Neural crest cell (in vitro differentiated cells): Measurements from ENCODE around the gene ZNF578. TPM values are rescaled to one million over a fixed set of nuclear protein-coding genes. Genes with fewer than 3 reads are reported as not detected.

Experiments
- DNase-seq: peaks from one replicate; pipeline ENCODE4 v3.0.0; 2021; ENCODE audit warnings: low read depth, mixed read lengths, low spot score
- H3K27ac Mint-ChIP-seq: one replicate; pipeline ENCODE4 v1.8.0; 2021; ENCODE audit warnings: mild to moderate bottlenecking, mixed read lengths; ENCODE audit not compliant: unreplicated experiment
- H3K27me3 Mint-ChIP-seq: 2 replicates; pipeline ENCODE4 v1.8.0; 2021; ENCODE audit warnings: low read depth, mild to moderate bottlenecking, mixed read lengths
- H3K36me3 Mint-ChIP-seq: 2 replicates; pipeline ENCODE4 v1.8.0; 2021; ENCODE audit warnings: low read depth, mild to moderate bottlenecking, mixed read lengths
- H3K4me1 Mint-ChIP-seq: 2 replicates; pipeline ENCODE4 v1.8.0; 2021; ENCODE audit warnings: mixed read lengths
- H3K4me3 Mint-ChIP-seq: one replicate; pipeline ENCODE4 v1.8.0; 2021; ENCODE audit warnings: mild to moderate bottlenecking, mixed read lengths
- H3K9me3 Mint-ChIP-seq: 2 replicates; pipeline ENCODE4 v1.8.0; 2021; ENCODE audit warnings: mixed read lengths
- CTCF ChIP-seq: fragments of 200-600 bp; sonication (generic); conservative IDR thresholded peaks from 2 replicates; pipeline ENCODE4 v1.5.0; 2021; ENCODE audit warnings: antibody characterized with exemption, mild to moderate bottlenecking
- long read RNA-seq: library from polyadenylated mRNA; unstranded; transcript quantifications from one replicate; pipeline ENCODE4 v2.0.0, GENCODE V29; 2020
- total RNA-seq: library from RNA; stranded (reverse); gene quantifications from 2 replicates; pipeline ENCODE4 v1.2.1, GENCODE V29; 2021

The ZNF578 gene
- total RNA-seq, result 0.65 and 0.86 TPM in 2 replicates
- long read RNA-seq, result 0 reads

- no peak for TF ChIP-seq CTCF
- Mint-ChIP-seq H3K9me3 (peaks cover 26% of the 10 kb centered on the region), H3K4me1 (no peaks in the 10 kb centered on the region), H3K27me3 (no peaks in the 10 kb centered on the region), H3K36me3 (peaks cover 21% of the 10 kb centered on the region), H3K4me3 (no peak within 1 kb of the TSS), H3K27ac (no peak within 1 kb of the TSS)
- DNase-seq, result no peak
Measured at GRCh38 chr19:52453324-52454094, at the start of gene ZNF578. ZNF578 (plus strand) TSS chr19:52453553; CDS start chr19:52501846, 48,293 bp downstream.

- H3K9me3 Mint-ChIP-seq, result peaks cover 11% of the 10 kb centered on the region
- no peaks in the 10 kb centered on the region for H3K27me3 Mint-ChIP-seq
- H3K36me3 Mint-ChIP-seq, result peaks cover 16% of the 10 kb centered on the region
Measured at GRCh38 chr19:52410276-52410675, 43.1 kb upstream of the ZNF578 start.

GRCh38 chr19:52415711-52416110 lies 37.6 kb upstream of the ZNF578 start:
- no peaks in the 10 kb centered on the region for H3K4me1 Mint-ChIP-seq
- TF ChIP-seq CTCF, result no peak
- peaks cover 23% of the 10 kb centered on the region for H3K36me3 Mint-ChIP-seq
- no peaks in the 10 kb centered on the region for H3K27me3 Mint-ChIP-seq
- H3K9me3 Mint-ChIP-seq, result peaks cover 28% of the 10 kb centered on the region
- DNase-seq, result no peak
- H3K27ac Mint-ChIP-seq, result no peak overlapping the region
- H3K4me3 Mint-ChIP-seq, result no peak overlapping the region

More at GRCh38 chr19:52410276-52410675, 43.1 kb upstream of the ZNF578 start:
- Mint-ChIP-seq H3K4me1 (no peaks in the 10 kb centered on the region), H3K27ac (no peak overlapping the region), H3K4me3 (no peak overlapping the region)
- no peak for DNase-seq
- no peak for TF ChIP-seq CTCF

- Mint-ChIP-seq H3K27me3 (no peaks in the 10 kb centered on the region), H3K4me3 (no peak within 1 kb of the TSS), H3K4me1 (no peaks in the 10 kb centered on the region), H3K27ac (no peak within 1 kb of the TSS), H3K36me3 (peaks cover 10% of the 10 kb centered on the region), H3K9me3 (peaks cover 18% of the 10 kb centered on the region)
- no peak for DNase-seq
- no peak for TF ChIP-seq CTCF
Measured at GRCh38 chr19:52428937-52429336, 24.4 kb upstream of the ZNF578 start, which contains the start of gene ZNF534. ZNF534 (plus strand) TSS chr19:52429148; CDS start chr19:52431475, 2,327 bp downstream.

- Mint-ChIP-seq H3K36me3 (peaks cover 13% of the 10 kb centered on the region), H3K4me3 (no peak overlapping the region), H3K4me1 (no peaks in the 10 kb centered on the region), H3K27ac (no peak overlapping the region), H3K9me3 (peaks cover 27% of the 10 kb centered on the region), H3K27me3 (no peaks in the 10 kb centered on the region)
- TF ChIP-seq CTCF, result no peak
- no peak for DNase-seq
Measured at GRCh38 chr19:52442179-52442578, 11.2 kb upstream of the ZNF578 start.
